Measurements from ENCODE around the gene MGLL.

Gene MGLL

GRCh38 chr3:127753338-127753737, 69.0 kb downstream of the MGLL start:
- DNase-seq: no peak

- no peak for DNase-seq
These were observed 70.5 kb downstream of the MGLL start for GRCh38 chr3:127751782-127752181.

- DNase-seq: no peak
These were observed 71.1 kb downstream of the MGLL start for GRCh38 chr3:127751163-127751621.

GRCh38 chr3:127750226-127751031, 71.9 kb downstream of the MGLL start:
- peak; percentile 41 for DNase-seq

GRCh38 chr3:127749787-127750225, 72.5 kb downstream of the MGLL start:
- DNase-seq: no peak

GRCh38 chr3:127749361-127749760, 73.0 kb downstream of the MGLL start:
- no peak for DNase-seq

GRCh38 chr3:127748754-127749327, 73.5 kb downstream of the MGLL start:
- no peak for DNase-seq

GRCh38 chr3:127747751-127748521, 74.4 kb downstream of the MGLL start:
- no peak for DNase-seq

GRCh38 chr3:127747066-127747465, 75.2 kb downstream of the MGLL start:
- no peak for DNase-seq

- no peak for DNase-seq
These were observed 75.8 kb downstream of the MGLL start for GRCh38 chr3:127746400-127747057.

- no peak for DNase-seq
These were observed 76.5 kb downstream of the MGLL start for GRCh38 chr3:127745656-127746399.

GRCh38 chr3:127744875-127745274, 77.4 kb downstream of the MGLL start:
- DNase-seq: no peak

- DNase-seq: no peak
These were observed 78.0 kb downstream of the MGLL start for GRCh38 chr3:127744253-127744815.

- DNase-seq: no peak
These were observed 78.7 kb downstream of the MGLL start for GRCh38 chr3:127743351-127744252.

GRCh38 chr3:127742580-127742979, 79.7 kb downstream of the MGLL start:
- no peak for DNase-seq

GRCh38 chr3:127741690-127742089, 80.6 kb downstream of the MGLL start:
- no peak for DNase-seq

GRCh38 chr3:127741246-127741645, 81.1 kb downstream of the MGLL start:
- DNase-seq: no peak

- DNase-seq: no peak
These were observed 82.0 kb downstream of the MGLL start for GRCh38 chr3:127740136-127740915.

- no peak for DNase-seq
These were observed 82.8 kb downstream of the MGLL start for GRCh38 chr3:127739347-127740135.

Data from activated CD4-positive, alpha-beta T cell treated with anti-CD3 and anti-CD28 coated beads, Interleukin-10, Interleukin-2, amounts not matched to agents 100 ng/mL and 50 ng/mL, durations not matched to agents 16 hours and 8 hours (primary cell).